ENCODE measurements around the gene LIX1.
"Not testable (repeated sequence)": the region's sequence is repeated elsewhere in the genome, so short reads cannot be mapped to it uniquely, and the experiment has no call there.

The LIX1 gene

GRCh38 chr5:97148288-97148687 is 5.9 kb upstream of the LIX1 start:
- no peak for DNase-seq (ENCODE audit: extremely low read depth, low read depth)
- no peak for TF ChIP-seq CTCF (IDR thresholded peaks at IDR 0.05; ENCODE audit: low read depth, low read length, missing control alignments)
- no peak overlapping the region for H3K4me3 ChIP-seq (replicated peaks; ENCODE audit: low read depth, low read length)

GRCh38 chr5:97143704-97144103 is 1.3 kb upstream of the LIX1 start:
- no peak overlapping the region for H3K4me3 ChIP-seq (replicated peaks; ENCODE audit: low read depth, low read length)
- no peak for DNase-seq (ENCODE audit: extremely low read depth, low read depth)
- no peak for TF ChIP-seq CTCF (IDR thresholded peaks at IDR 0.05; ENCODE audit: low read depth, low read length, missing control alignments)

- no peak overlapping the region for H3K4me3 ChIP-seq (replicated peaks; ENCODE audit: low read depth, low read length)
- no peak for TF ChIP-seq CTCF (IDR thresholded peaks at IDR 0.05; ENCODE audit: low read depth, low read length, missing control alignments)
- DNase-seq (ENCODE audit: extremely low read depth, low read depth): no peak
Measured at GRCh38 chr5:97141539-97141938, 872 bp downstream of the LIX1 start.

- TF ChIP-seq CTCF (IDR thresholded peaks at IDR 0.05; ENCODE audit: low read depth, low read length, missing control alignments): no peak
- no peak for DNase-seq (ENCODE audit: extremely low read depth, low read depth)
- no peak overlapping the region for H3K4me3 ChIP-seq (replicated peaks; ENCODE audit: low read depth, low read length)
Measured at GRCh38 chr5:97141031-97141430, 1.4 kb downstream of the LIX1 start.

GRCh38 chr5:97140250-97140649 is 2.2 kb downstream of the LIX1 start:
- not testable (repeated sequence) for DNase-seq (ENCODE audit: extremely low read depth, low read depth); H3K4me3 ChIP-seq (replicated peaks; ENCODE audit: low read depth, low read length)

GRCh38 chr5:97136475-97136874 is 5.9 kb downstream of the LIX1 start:
- TF ChIP-seq CTCF (IDR thresholded peaks at IDR 0.05; ENCODE audit: low read depth, low read length, missing control alignments): no peak
- DNase-seq (ENCODE audit: extremely low read depth, low read depth): no peak
- no peak overlapping the region for H3K4me3 ChIP-seq (replicated peaks; ENCODE audit: low read depth, low read length)

GRCh38 chr5:97135868-97136267 is 6.5 kb downstream of the LIX1 start:
- no peak for TF ChIP-seq CTCF (IDR thresholded peaks at IDR 0.05; ENCODE audit: low read depth, low read length, missing control alignments)
- no peak overlapping the region for H3K4me3 ChIP-seq (replicated peaks; ENCODE audit: low read depth, low read length)
- no peak for DNase-seq (ENCODE audit: extremely low read depth, low read depth)

Data from HFF-Myc (cell line).